Stimulated activated CD4-positive, alpha-beta T cell treated with anti-CD3 and anti-CD28 coated beads, Interleukin-4, amount 100 ng/mL, for 4 hours (primary cell): ENCODE data around the gene TRAK1.

Experiments
- DNase-seq, 2 experiments: peaks; one replicate each; pipeline ENCODE4 v3.0.0-alpha.2; 2020

TRAK1 gene

GRCh38 chr3:42216302-42216701, 125.1 kb downstream of the TRAK1 start:
- DNase-seq: no peak

GRCh38 chr3:42216931-42217333, 125.8 kb downstream of the TRAK1 start:
- no peak for DNase-seq

GRCh38 chr3:42220436-42221121, 129.4 kb downstream of the TRAK1 start:
- DNase-seq: no peak

- no peak for DNase-seq
Measured at GRCh38 chr3:42222942-42223693, 132.0 kb downstream of the TRAK1 start.

GRCh38 chr3:42224178-42224577, 133.0 kb downstream of the TRAK1 start:
- no peak for DNase-seq

- no peak for DNase-seq
Measured at GRCh38 chr3:42224658-42225421, 133.7 kb downstream of the TRAK1 start.

- DNase-seq: no peak
Measured at GRCh38 chr3:42225486-42226363, 134.6 kb downstream of the TRAK1 start.

GRCh38 chr3:42226470-42227425, 135.6 kb downstream of the TRAK1 start:
- no peak for DNase-seq

GRCh38 chr3:42228796-42229195, 137.6 kb downstream of the TRAK1 start:
- no peak for DNase-seq

GRCh38 chr3:42229266-42229941, 138.2 kb downstream of the TRAK1 start:
- no peak for DNase-seq

- DNase-seq: no peak
Measured at GRCh38 chr3:42229942-42230688, 139.0 kb downstream of the TRAK1 start.

GRCh38 chr3:42230860-42231259, 139.7 kb downstream of the TRAK1 start:
- no peak for DNase-seq

- DNase-seq: no peak
Measured at GRCh38 chr3:42235532-42235931, 144.4 kb downstream of the TRAK1 start.

GRCh38 chr3:42236611-42237010, 145.5 kb downstream of the TRAK1 start:
- DNase-seq: no peak

- no peak for DNase-seq
Measured at GRCh38 chr3:42246091-42246490, 154.9 kb downstream of the TRAK1 start.

- peak; percentile 44 to 55 for DNase-seq
Measured at GRCh38 chr3:42247576-42248027, 156.4 kb downstream of the TRAK1 start.

- DNase-seq: no peak
Measured at GRCh38 chr3:42250761-42251160, 159.6 kb downstream of the TRAK1 start.

GRCh38 chr3:42254566-42254965, 163.4 kb downstream of the TRAK1 start:
- DNase-seq: no peak

GRCh38 chr3:42256135-42256819, 165.1 kb downstream of the TRAK1 start:
- DNase-seq: no peak
